Endodermal cell (in vitro differentiated cells): Measurements from ENCODE around the gene CMPK1. TPM values are rescaled to one million over a fixed set of nuclear protein-coding genes. Genes with fewer than 3 reads are reported as not detected.

Source experiments
- DNase-seq: peaks from one replicate; pipeline ENCODE4 v3.0.0-alpha.2; 2017
- H3K27ac ChIP-seq: 2 replicates; pipeline ENCODE4 v1.5.1; 2013; ENCODE audit warnings: mild to moderate bottlenecking, low read depth, low read length, moderate library complexity
- H3K27me3 ChIP-seq: 2 replicates; pipeline ENCODE4 v1.6.1; 2013; ENCODE audit warnings: mild to moderate bottlenecking, low read length, moderate library complexity; ENCODE audit not compliant: insufficient read depth, control insufficient read depth, poor library complexity, severe bottlenecking
- H3K36me3 ChIP-seq: 2 replicates; pipeline ENCODE4 v1.7.0; 2013; ENCODE audit warnings: mild to moderate bottlenecking, low read length, moderate library complexity; ENCODE audit not compliant: control insufficient read depth, insufficient read depth
- H3K4me1 ChIP-seq: one replicate; pipeline ENCODE4 v1.7.0; 2013; ENCODE audit warnings: low read length; ENCODE audit not compliant: control insufficient read depth, insufficient read depth
- H3K4me3 ChIP-seq: 2 replicates; pipeline ENCODE4 v1.5.1; 2013; ENCODE audit warnings: mild to moderate bottlenecking, low read length, moderate library complexity
- H3K9ac ChIP-seq: 2 replicates; pipeline ENCODE4 v1.6.1; 2013; ENCODE audit warnings: mild to moderate bottlenecking, low read length, moderate library complexity; ENCODE audit not compliant: poor library complexity, severe bottlenecking; ENCODE audit errors: extremely low read depth
- H3K9me3 ChIP-seq: 2 replicates; pipeline ENCODE4 v1.6.1; 2013; ENCODE audit warnings: mild to moderate bottlenecking, low read length, moderate library complexity; ENCODE audit not compliant: control insufficient read depth
- H3K27ac Mint-ChIP-seq: 2 replicates; pipeline ENCODE4 v1.8.0; 2020; ENCODE audit warnings: mixed read lengths
- H3K27me3 Mint-ChIP-seq: 2 replicates; pipeline ENCODE4 v1.8.0; 2021; ENCODE audit warnings: mild to moderate bottlenecking, mixed read lengths; ENCODE audit not compliant: insufficient read depth
- H3K36me3 Mint-ChIP-seq: 2 replicates; pipeline ENCODE4 v1.8.0; 2020; ENCODE audit warnings: low read depth, mixed read lengths
- H3K4me1 Mint-ChIP-seq: 2 replicates; pipeline ENCODE4 v1.8.0; 2020; ENCODE audit warnings: mixed read lengths
- H3K4me3 Mint-ChIP-seq: 2 replicates; pipeline ENCODE4 v1.8.0; 2020; ENCODE audit warnings: mild to moderate bottlenecking, moderate library complexity, mixed read lengths
- H3K9me3 Mint-ChIP-seq: 2 replicates; pipeline ENCODE4 v1.8.0; 2020; ENCODE audit warnings: mild to moderate bottlenecking, mixed read lengths
- CTCF ChIP-seq: fragments of 200-600 bp; sonication (generic); conservative IDR thresholded peaks from 2 replicates; pipeline ENCODE4 v1.5.0; 2021; ENCODE audit warnings: antibody characterized with exemption, mild to moderate bottlenecking
- WGBS, 2 experiments: methylation state at CpG; one replicate each; pipeline versions ENCODE4 v1.1.5 to v1.1.7; 2013; ENCODE audit warnings: missing lambda C conversion rate in 2 of 2, mixed read lengths in 1 of 2; ENCODE audit not compliant: insufficient coverage in 1 of 2, insufficient read length in 1 of 2; 5-methylcytosine and 5-hydroxymethylcytosine counted together
- total RNA-seq, 2 donors: library from RNA; stranded (reverse); fragmentation: NEBNext Ultra II Directional in 1 of 2; extraction: Animal tissue kit (Norgen Biotek cat#: 25700) in 1 of 2; gene quantifications; 2 replicates in 1 of 2; 3 replicates in 1 of 2; pipeline ENCODE4 v1.2.1, GENCODE V29; 2021

Gene CMPK1
- total RNA-seq, 2 donors from 2014 or later, result 41.6 to 42.0 TPM

GRCh38 chr1:47323599-47324031 lies 10.0 kb upstream of the CMPK1 start:
- no peaks in the 10 kb centered on the region for H3K36me3 Mint-ChIP-seq
- Histone ChIP-seq H3K4me3 (no peak overlapping the region), H3K36me3 (no peaks in the 10 kb centered on the region), H3K27ac (no peak overlapping the region), H3K9me3 (no peaks in the 10 kb centered on the region), H3K27me3 (no peaks in the 10 kb centered on the region), H3K4me1 (no peaks in the 10 kb centered on the region), H3K9ac (no peak overlapping the region)
- TF ChIP-seq CTCF, result no peak
- H3K9me3 Mint-ChIP-seq, result no peaks in the 10 kb centered on the region
- WGBS, 2 experiments, result 20 to 60% methylated on average over 1 of the region's 1 CpG
- H3K4me1 Mint-ChIP-seq, result peaks cover 5% of the 10 kb centered on the region
- DNase-seq, result no peak
- H3K27me3 Mint-ChIP-seq, result no peaks in the 10 kb centered on the region
- no peak overlapping the region for H3K4me3 Mint-ChIP-seq
- no peak overlapping the region for H3K27ac Mint-ChIP-seq

GRCh38 chr1:47324682-47325081 lies 8.9 kb upstream of the CMPK1 start:
- Histone ChIP-seq H3K27ac (no peak overlapping the region), H3K4me1 (no peaks in the 10 kb centered on the region), H3K4me3 (no peak overlapping the region), H3K36me3 (no peaks in the 10 kb centered on the region), H3K9me3 (no peaks in the 10 kb centered on the region), H3K27me3 (no peaks in the 10 kb centered on the region), H3K9ac (no peak overlapping the region)
- no peak for DNase-seq
- TF ChIP-seq CTCF, result no peak
- Mint-ChIP-seq H3K27me3 (no peaks in the 10 kb centered on the region), H3K4me1 (peaks cover 5% of the 10 kb centered on the region), H3K27ac (no peak overlapping the region), H3K4me3 (no peak overlapping the region), H3K9me3 (no peaks in the 10 kb centered on the region), H3K36me3 (no peaks in the 10 kb centered on the region)
- WGBS, 2 experiments, result 89 to 100% methylated on average over 1 to 3 of the region's 3 CpGs

- no peaks in the 10 kb centered on the region for H3K27me3 ChIP-seq
- 91 to 100% methylated on average over 1 to 2 of the region's 2 CpGs for WGBS, 2 experiments
- H3K4me1 ChIP-seq, result no peaks in the 10 kb centered on the region
- TF ChIP-seq CTCF, result no peak
- no peak for DNase-seq
- Mint-ChIP-seq H3K9me3 (no peaks in the 10 kb centered on the region), H3K36me3 (no peaks in the 10 kb centered on the region), H3K4me1 (peaks cover 5% of the 10 kb centered on the region), H3K27ac (no peak overlapping the region), H3K4me3 (no peak overlapping the region), H3K27me3 (no peaks in the 10 kb centered on the region)
- H3K9ac ChIP-seq, result no peak overlapping the region
- no peak overlapping the region for H3K27ac ChIP-seq
- no peak overlapping the region for H3K4me3 ChIP-seq
- no peaks in the 10 kb centered on the region for H3K9me3 ChIP-seq
- no peaks in the 10 kb centered on the region for H3K36me3 ChIP-seq
These were observed 8.1 kb upstream of the CMPK1 start for GRCh38 chr1:47325528-47325927.
